Hepatocyte (in vitro differentiated cells): ENCODE measurements around the gene RAPGEF4.

ENCODE experiments used
- CTCF ChIP-seq: fragments of 200-600 bp; sonication (generic); IDR thresholded peaks from 2 replicates; pipeline ENCODE4 v1.5.1; 2016; ENCODE audit warnings: antibody characterized with exemption, mild to moderate bottlenecking; ENCODE audit not compliant: poor library complexity
- EZH2 ChIP-seq: fragments of 200-600 bp; sonication (generic); IDR thresholded peaks from 2 replicates; pipeline ENCODE4 v1.6.1; 2016; ENCODE audit warnings: antibody characterized with exemption, mild to moderate bottlenecking, borderline replicate concordance

GRCh38 chr2:172927641-172928357 is 192.2 kb downstream of the RAPGEF4 start:
- TF ChIP-seq CTCF (no peak), EZH2 (no peak)
